NCI-H1105 (cell line): Measurements from ENCODE around the gene ZNF174.

ENCODE experiments used
- DNase-seq: peaks from one replicate; lab custom pipeline; 2025; lab: John Stamatoyannopoulos, UW

ZNF174 gene

GRCh38 chr16:3443108-3444031 lies 42.4 kb downstream of the ZNF174 start, which contains the start of the genes NAA60 and ZNF597:
Gene NAA60 (plus strand): TSS chr16:3443680. CDS start chr16:3476228, 32,548 bp downstream.
Gene ZNF597 (minus strand): TSS chr16:3443504. CDS start chr16:3443153, 351 bp downstream.
- no peak for DNase-seq

DNA sequence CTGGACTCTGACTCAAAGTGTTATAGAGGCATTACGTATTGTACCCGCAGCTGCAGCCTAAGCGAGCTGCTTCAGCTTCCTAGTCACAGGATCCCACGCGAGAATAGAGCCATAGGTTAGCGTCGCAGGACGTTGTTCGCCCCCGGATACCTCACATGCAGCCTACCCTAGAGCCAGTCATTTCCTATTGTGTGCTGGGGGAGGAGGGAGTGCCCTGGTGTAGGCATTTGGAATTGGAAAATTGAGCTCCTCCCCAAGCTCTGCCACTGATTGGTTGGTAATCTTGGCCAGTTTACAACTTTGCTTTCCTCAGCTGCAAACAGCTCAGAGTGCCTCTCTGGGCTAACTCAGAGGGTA lies 43.0 kb downstream of the ZNF174 start:
- DNase-seq, result no peak

DNA sequence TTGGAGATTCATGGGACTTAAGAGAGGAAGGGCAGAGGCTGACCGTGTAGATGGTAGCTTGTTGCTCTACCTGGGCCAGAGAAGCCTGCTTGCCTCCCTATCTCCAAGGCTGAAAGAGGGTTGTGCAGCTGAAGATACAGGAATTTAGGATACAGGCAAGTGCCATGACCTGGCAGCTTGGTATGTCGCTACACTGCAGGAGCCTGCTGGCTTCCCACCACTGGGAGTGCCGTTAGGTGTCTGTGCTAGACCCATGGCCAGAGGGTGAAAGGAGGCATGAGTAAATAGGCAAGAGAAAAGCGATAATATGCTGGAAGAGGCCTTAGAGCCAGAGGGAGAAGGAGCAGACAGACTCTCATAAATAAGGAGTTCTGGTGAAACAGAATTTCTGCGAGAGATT lies 53.1 kb downstream of the ZNF174 start:
- no peak for DNase-seq

DNA sequence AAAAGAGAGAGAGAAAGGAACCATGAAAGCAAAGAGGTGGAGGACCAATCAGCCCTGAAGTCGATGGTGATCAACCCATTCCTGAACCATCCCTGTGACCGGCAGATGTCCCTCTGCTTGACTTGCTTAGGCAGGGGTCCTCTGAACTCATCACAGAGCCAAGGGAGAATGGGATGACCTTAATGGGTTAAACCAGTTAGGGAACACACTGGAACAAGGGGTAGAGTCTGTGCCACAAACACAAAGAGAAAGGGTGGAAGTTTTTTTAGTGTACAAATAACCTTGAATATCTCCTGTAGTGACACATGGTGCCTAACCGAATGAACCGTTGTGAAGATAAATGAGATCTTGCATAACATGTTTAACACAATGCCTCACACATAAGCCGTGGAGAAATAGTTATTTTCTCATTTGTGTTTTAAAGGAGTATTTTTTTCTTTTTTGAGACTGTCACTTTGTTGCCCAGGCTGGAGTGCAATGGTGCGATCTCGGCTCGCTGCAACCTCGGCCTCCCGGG lies 53.7 kb downstream of the ZNF174 start:
- DNase-seq, result no peak

DNA sequence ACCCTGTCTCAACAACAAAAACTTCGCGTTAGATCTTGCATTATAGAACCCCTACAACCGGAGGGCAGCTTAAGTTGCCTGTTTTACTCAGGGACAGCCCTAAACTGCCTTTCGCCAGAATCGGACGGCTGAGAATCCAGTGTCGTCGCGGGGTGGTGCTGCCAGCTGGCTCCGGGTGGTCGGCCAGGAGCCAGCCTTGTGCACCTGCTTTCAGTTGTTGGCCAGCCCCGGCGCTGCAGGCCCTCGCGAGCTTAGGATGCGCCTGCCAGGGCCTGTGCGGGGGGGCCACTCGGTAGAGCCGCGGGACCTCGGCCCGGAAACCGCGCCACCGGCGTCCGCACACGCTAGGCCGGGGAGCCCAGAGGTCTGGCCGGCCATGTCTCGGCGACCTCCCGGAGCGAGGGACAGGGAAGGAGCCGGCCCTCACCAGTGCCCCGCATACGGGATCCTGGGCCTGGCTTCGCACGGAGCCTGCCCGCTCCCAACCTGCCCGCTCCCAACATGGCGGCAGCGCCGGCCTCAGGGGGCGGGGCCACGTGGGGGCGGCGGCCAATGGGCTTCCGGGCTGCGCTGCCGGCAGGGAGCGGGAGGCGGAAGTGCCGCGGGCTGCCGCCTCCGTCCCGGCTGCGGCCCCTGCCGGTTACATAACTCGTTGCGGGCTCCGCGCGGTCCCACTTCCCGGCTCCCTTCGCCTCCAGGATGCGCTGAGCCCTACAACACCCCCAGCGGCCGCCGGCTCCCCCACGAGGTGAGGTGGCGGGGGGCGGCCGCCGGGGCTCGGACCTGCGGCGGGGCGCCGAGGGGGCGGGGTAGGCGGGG lies 56.6 kb downstream of the ZNF174 start:
- peak; percentile 73 for DNase-seq

DNA sequence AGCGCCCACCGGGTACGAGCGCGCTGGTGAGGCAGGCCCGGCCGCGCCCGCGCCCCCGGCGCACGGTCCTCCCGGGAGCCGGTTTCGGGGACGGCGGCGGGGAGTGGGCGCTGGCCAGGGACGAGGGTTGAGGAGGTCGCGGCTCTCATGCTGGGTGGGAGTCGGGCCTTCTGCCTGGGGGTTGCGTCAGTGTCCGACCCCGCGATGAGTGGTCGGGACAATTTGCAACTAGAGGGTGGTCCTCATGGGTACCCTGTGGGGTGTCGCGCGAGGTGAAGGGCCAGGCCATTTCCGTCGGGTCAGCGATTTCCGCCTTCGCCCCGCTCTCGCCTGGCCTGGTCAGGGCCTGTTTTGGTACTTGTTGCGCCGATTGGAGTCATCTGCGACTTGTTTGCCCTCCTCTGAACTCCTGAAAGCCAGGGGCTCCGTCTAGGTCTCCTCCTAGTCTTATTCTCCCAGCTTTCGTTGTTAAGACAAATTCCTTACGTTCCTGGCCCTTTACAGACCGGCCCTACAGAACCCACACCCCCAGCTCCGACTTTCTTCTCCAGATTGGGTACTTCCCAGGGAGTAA lies 57.4 kb downstream of the ZNF174 start:
- DNase-seq, result no peak

DNA sequence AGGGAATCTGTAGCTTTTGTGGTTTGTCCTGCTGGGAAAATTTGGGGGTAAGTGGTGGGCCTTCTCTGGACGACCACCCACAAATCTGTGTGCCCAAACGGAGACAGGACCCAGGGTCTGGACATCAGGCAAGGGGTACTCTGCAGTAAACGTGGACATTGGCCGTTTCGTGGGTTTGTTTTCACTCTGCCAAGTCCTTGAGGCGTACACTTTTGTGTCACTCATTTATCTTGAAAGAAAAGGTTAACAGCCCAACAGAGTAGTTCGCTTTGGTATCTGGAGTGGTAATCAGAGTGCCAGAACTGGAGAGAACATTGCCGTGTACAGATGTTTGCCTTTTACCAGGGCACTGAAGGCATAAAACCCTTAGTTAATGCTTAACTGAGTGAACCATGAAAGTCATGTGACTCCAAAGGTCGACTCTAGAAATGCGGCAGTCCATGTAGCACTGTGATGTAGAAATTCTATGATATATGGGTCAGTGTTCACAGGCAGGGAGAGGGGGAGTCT lies 57.9 kb downstream of the ZNF174 start:
- DNase-seq, result no peak
